T-helper 1 cell treated with Interleukin-12 subunit alpha and Interleukin-12 subunit beta and Interleukin-4 antibody, amounts not matched to agents 30 μg/mL and 1 μg/mL, for 36 hours (primary cell): ENCODE measurements around the gene ITGB1BP1.

Experiments
- H3K27ac Mint-ChIP-seq: one replicate; pipeline ENCODE4 v1.8.0; 2021; ENCODE audit warnings: mild to moderate bottlenecking, mixed read lengths
- H3K27me3 Mint-ChIP-seq: one replicate; pipeline ENCODE4 v1.8.0; 2021; ENCODE audit warnings: low read depth, mixed read lengths
- H3K36me3 Mint-ChIP-seq: one replicate; pipeline ENCODE4 v1.8.0; 2021; ENCODE audit warnings: low read depth, mixed read lengths
- H3K4me1 Mint-ChIP-seq: one replicate; pipeline ENCODE4 v1.8.0; 2021; ENCODE audit warnings: low read depth, mixed read lengths
- H3K4me3 Mint-ChIP-seq: one replicate; pipeline ENCODE4 v1.8.0; 2021; ENCODE audit warnings: mild to moderate bottlenecking, moderate library complexity, mixed read lengths
- H3K9me3 Mint-ChIP-seq: one replicate; pipeline ENCODE4 v1.8.0; 2021; ENCODE audit warnings: mixed read lengths

The ITGB1BP1 gene

GRCh38 chr2:9360701-9361100 is 62.6 kb downstream of the ITGB1BP1 start:
- Mint-ChIP-seq H3K27ac (no peak overlapping the region), H3K27me3 (peaks cover 65% of the 10 kb centered on the region), H3K4me1 (no peaks in the 10 kb centered on the region), H3K9me3 (no peaks in the 10 kb centered on the region), H3K4me3 (no peak overlapping the region), H3K36me3 (no peaks in the 10 kb centered on the region)

DNA sequence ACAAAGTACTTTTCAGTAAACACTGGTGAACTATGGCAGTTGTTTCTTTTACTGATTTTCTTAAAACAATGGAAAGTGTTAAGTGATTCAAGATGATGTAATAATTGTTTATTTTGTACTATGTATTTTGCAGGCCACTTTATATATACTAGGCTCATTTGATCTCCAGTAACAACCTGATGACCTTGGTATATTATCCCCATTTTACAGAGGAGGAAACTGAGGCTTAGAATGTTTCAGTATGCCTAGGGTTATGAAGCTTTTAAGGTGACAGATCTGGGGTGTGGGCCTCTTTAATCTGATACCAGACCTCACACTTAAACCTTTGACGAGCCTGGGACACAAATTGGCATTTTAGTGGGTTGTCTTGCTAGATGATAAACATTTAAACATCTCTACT is 63.2 kb downstream of the ITGB1BP1 start:
- Mint-ChIP-seq H3K4me1 (no peaks in the 10 kb centered on the region), H3K27me3 (peaks cover 64% of the 10 kb centered on the region), H3K9me3 (no peaks in the 10 kb centered on the region), H3K4me3 (no peak overlapping the region), H3K36me3 (no peaks in the 10 kb centered on the region), H3K27ac (no peak overlapping the region)

DNA sequence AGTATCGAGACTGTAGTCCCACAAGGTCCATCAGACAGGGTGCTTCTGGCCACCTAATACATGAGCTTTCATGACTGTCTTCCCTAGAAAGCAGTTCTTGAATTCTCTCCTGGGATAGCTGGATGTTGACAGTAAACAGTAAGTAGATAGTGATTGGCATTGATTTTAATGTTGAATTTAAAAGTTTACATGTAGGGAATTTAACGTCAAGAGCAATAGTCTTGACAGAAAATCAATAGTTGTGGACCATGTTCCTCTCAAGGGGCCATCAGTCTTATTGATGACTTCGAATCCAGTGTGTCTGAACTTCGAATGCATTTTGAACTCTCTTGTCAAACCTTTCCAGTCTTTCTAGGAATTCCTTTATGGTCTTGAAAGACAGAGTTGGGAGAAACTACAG is 63.9 kb downstream of the ITGB1BP1 start:
- H3K4me3 Mint-ChIP-seq: no peak overlapping the region
- no peaks in the 10 kb centered on the region for H3K36me3 Mint-ChIP-seq
- no peaks in the 10 kb centered on the region for H3K4me1 Mint-ChIP-seq
- peaks cover 64% of the 10 kb centered on the region for H3K27me3 Mint-ChIP-seq
- H3K9me3 Mint-ChIP-seq: no peaks in the 10 kb centered on the region
- no peak overlapping the region for H3K27ac Mint-ChIP-seq

- Mint-ChIP-seq H3K4me3 (no peak overlapping the region), H3K27ac (no peak overlapping the region), H3K9me3 (no peaks in the 10 kb centered on the region), H3K27me3 (peaks cover 64% of the 10 kb centered on the region), H3K4me1 (no peaks in the 10 kb centered on the region), H3K36me3 (no peaks in the 10 kb centered on the region)
These were observed 64.5 kb downstream of the ITGB1BP1 start for GRCh38 chr2:9358846-9359245.

GRCh38 chr2:9356261-9356660 is 67.1 kb downstream of the ITGB1BP1 start:
- Mint-ChIP-seq H3K27ac (no peak overlapping the region), H3K36me3 (no peaks in the 10 kb centered on the region), H3K4me3 (no peak overlapping the region), H3K4me1 (no peaks in the 10 kb centered on the region), H3K9me3 (no peaks in the 10 kb centered on the region), H3K27me3 (peaks cover 50% of the 10 kb centered on the region)

GRCh38 chr2:9355716-9356115 is 67.6 kb downstream of the ITGB1BP1 start:
- H3K9me3 Mint-ChIP-seq: no peaks in the 10 kb centered on the region
- no peaks in the 10 kb centered on the region for H3K4me1 Mint-ChIP-seq
- peaks cover 46% of the 10 kb centered on the region for H3K27me3 Mint-ChIP-seq
- H3K36me3 Mint-ChIP-seq: no peaks in the 10 kb centered on the region
- no peak overlapping the region for H3K4me3 Mint-ChIP-seq
- H3K27ac Mint-ChIP-seq: no peak overlapping the region

DNA sequence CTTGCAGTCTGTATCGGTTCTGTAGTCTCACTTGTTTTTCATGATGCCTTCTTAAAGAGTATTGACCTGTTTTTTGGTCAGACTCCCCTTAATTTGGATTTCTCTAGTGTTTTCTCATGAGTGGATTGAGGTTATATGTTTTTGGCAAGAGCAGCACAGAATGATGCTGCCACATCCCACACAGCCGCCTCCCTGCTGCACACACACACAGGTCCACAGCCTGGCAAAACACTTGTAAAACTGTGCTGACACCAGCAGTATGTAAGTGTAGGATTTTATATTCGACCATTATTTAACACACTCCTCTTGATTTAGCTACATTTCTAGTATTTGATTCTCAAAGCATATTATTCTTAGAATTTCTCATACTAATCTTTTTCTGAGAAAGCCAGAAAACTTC is 68.1 kb downstream of the ITGB1BP1 start:
- H3K27me3 Mint-ChIP-seq: peaks cover 43% of the 10 kb centered on the region
- no peaks in the 10 kb centered on the region for H3K36me3 Mint-ChIP-seq
- no peak overlapping the region for H3K4me3 Mint-ChIP-seq
- H3K9me3 Mint-ChIP-seq: no peaks in the 10 kb centered on the region
- no peaks in the 10 kb centered on the region for H3K4me1 Mint-ChIP-seq
- no peak overlapping the region for H3K27ac Mint-ChIP-seq

GRCh38 chr2:9354318-9354717 is 69.0 kb downstream of the ITGB1BP1 start:
- Mint-ChIP-seq H3K4me1 (no peaks in the 10 kb centered on the region), H3K9me3 (no peaks in the 10 kb centered on the region), H3K4me3 (no peak overlapping the region), H3K36me3 (no peaks in the 10 kb centered on the region), H3K27me3 (peaks cover 45% of the 10 kb centered on the region), H3K27ac (no peak overlapping the region)
